NB4 (cell line): ENCODE results near the gene ZNF81.

ENCODE experiments used
- CTCF ChIP-seq: IDR thresholded peaks from one replicate; pipeline ENCODE4 v1.5.1; 2012; ENCODE audit warnings: low read depth, low read length
- POLR2A ChIP-seq: IDR thresholded peaks from 2 replicates; pipeline ENCODE4 v1.6.1; 2011; ENCODE audit warnings: mild to moderate bottlenecking; ENCODE audit not compliant: insufficient read length; ENCODE audit errors: extremely low read depth

GRCh38 chrX:47862680-47863079 is 26.0 kb downstream of the ZNF81 start:
- TF ChIP-seq CTCF: no peak
- TF ChIP-seq POLR2A: no peak
